H1 (cell line): Measurements from ENCODE around the gene MDFIC. TPM values are rescaled to one million over a fixed set of nuclear protein-coding genes. Genes with fewer than 3 reads are reported as not detected.

Experiments
- CBX8 ChIP-seq: fragments of 300-800, 300-1000 bp; sonication (generic); IDR thresholded peaks from 2 replicates; pipeline ENCODE4 v1.7.1; 2016; ENCODE audit warnings: low read depth, low read length, borderline replicate concordance
- PHF8 ChIP-seq: fragments of 200-600 bp; sonication (generic); conservative IDR thresholded peaks from 2 replicates; pipeline ENCODE4 v1.7.1; 2012; ENCODE audit warnings: low read depth, mild to moderate bottlenecking, inconsistent platforms, low read length, moderate library complexity
- SAP30 ChIP-seq: fragments of 300-600 bp; sonication (generic); IDR thresholded peaks from 2 replicates; pipeline ENCODE4 v1.7.1; 2012; ENCODE audit warnings: low read length, moderate library complexity, mild to moderate bottlenecking, inconsistent platforms; ENCODE audit not compliant: insufficient read depth, insufficient replicate concordance
- polyA plus RNA-seq, 7 experiments: library from polyadenylated mRNA; depleted of rRNA in 3 of 7; stranded (reverse) in 5 of 7; unstranded in 2 of 7; fragments of >200 nt in 5 of 7; fragments of 200-250 nt in 2 of 7; gene quantifications; 1 replicate in 5 of 7; 2 replicates in 1 of 7; 4 replicates in 1 of 7; pipeline versions ENCODE4 v1.2.1 to v1.2.3, GENCODE V29; 2011 to 2013; ENCODE audit warnings: missing spikeins in 2 of 7, mixed read lengths in 2 of 7
- total RNA-seq: library from RNA; stranded (reverse); fragmentation: NEBNext Ultra II Directional; extraction: Animal tissue kit (Norgen Biotek cat#: 25700); gene quantifications from 2 replicates; pipeline ENCODE4 v1.2.1, GENCODE V29; 2021
- TF ChIP-seq, protein P1 (sequence below): fragments of 300-600 bp; sonication (generic); IDR thresholded peaks from 2 replicates; pipeline ENCODE4 v1.7.1; 2012; ENCODE audit warnings: low read length, moderate library complexity, mild to moderate bottlenecking, inconsistent platforms; ENCODE audit not compliant: insufficient replicate concordance
- TF ChIP-seq, protein P2 (sequence below): IDR thresholded peaks from 2 replicates; pipeline ENCODE4 v1.6.1; 2012; ENCODE audit warnings: low read length, inconsistent platforms
- TF ChIP-seq, protein P3 (sequence below), 3 experiments: IDR thresholded peaks; 1 replicate in 2 of 3; 2 replicates in 1 of 3; pipeline versions ENCODE4 v1.5.1 to v1.6.1; 2011; ENCODE audit warnings: low read length in 3 of 3, mild to moderate bottlenecking in 3 of 3, inconsistent platforms in 2 of 3, low read depth in 1 of 3, moderate library complexity in 1 of 3; ENCODE audit not compliant: insufficient read depth in 1 of 3; ENCODE audit errors: control extremely low read depth in 1 of 3

Gene MDFIC
- total and polyA plus RNA-seq, 2 of the 8 experiments (the other 6 are each of a cell fraction or from before 2014, with no cell fraction given) = 2.3 to 11.4 TPM

DNA sequence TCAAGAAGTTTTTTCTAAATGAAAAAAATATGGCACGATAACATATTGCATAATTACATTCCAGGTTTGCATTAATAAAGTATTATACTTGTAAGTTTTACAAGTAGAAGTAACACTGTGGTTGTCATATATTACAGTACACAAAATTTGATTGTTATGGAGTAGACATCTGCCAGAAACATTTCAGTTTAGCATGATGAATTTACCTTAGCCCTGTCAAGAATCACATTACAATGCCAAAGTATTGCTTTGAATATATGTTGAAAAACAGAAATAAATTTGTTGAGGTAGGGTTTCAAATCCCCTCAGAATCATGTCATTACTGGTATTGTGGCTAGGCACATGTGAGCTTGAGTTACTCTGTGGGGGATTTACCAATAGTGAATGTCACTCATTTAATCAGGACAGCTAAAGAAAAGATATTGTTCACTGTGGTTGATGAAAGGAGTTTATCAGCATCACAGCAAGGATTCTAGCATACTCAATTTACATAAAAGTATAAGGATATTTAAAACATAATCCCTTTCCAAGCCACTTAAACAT is 112.1 kb downstream of the MDFIC start (continued):
- TF ChIP-seq, protein P1, sequence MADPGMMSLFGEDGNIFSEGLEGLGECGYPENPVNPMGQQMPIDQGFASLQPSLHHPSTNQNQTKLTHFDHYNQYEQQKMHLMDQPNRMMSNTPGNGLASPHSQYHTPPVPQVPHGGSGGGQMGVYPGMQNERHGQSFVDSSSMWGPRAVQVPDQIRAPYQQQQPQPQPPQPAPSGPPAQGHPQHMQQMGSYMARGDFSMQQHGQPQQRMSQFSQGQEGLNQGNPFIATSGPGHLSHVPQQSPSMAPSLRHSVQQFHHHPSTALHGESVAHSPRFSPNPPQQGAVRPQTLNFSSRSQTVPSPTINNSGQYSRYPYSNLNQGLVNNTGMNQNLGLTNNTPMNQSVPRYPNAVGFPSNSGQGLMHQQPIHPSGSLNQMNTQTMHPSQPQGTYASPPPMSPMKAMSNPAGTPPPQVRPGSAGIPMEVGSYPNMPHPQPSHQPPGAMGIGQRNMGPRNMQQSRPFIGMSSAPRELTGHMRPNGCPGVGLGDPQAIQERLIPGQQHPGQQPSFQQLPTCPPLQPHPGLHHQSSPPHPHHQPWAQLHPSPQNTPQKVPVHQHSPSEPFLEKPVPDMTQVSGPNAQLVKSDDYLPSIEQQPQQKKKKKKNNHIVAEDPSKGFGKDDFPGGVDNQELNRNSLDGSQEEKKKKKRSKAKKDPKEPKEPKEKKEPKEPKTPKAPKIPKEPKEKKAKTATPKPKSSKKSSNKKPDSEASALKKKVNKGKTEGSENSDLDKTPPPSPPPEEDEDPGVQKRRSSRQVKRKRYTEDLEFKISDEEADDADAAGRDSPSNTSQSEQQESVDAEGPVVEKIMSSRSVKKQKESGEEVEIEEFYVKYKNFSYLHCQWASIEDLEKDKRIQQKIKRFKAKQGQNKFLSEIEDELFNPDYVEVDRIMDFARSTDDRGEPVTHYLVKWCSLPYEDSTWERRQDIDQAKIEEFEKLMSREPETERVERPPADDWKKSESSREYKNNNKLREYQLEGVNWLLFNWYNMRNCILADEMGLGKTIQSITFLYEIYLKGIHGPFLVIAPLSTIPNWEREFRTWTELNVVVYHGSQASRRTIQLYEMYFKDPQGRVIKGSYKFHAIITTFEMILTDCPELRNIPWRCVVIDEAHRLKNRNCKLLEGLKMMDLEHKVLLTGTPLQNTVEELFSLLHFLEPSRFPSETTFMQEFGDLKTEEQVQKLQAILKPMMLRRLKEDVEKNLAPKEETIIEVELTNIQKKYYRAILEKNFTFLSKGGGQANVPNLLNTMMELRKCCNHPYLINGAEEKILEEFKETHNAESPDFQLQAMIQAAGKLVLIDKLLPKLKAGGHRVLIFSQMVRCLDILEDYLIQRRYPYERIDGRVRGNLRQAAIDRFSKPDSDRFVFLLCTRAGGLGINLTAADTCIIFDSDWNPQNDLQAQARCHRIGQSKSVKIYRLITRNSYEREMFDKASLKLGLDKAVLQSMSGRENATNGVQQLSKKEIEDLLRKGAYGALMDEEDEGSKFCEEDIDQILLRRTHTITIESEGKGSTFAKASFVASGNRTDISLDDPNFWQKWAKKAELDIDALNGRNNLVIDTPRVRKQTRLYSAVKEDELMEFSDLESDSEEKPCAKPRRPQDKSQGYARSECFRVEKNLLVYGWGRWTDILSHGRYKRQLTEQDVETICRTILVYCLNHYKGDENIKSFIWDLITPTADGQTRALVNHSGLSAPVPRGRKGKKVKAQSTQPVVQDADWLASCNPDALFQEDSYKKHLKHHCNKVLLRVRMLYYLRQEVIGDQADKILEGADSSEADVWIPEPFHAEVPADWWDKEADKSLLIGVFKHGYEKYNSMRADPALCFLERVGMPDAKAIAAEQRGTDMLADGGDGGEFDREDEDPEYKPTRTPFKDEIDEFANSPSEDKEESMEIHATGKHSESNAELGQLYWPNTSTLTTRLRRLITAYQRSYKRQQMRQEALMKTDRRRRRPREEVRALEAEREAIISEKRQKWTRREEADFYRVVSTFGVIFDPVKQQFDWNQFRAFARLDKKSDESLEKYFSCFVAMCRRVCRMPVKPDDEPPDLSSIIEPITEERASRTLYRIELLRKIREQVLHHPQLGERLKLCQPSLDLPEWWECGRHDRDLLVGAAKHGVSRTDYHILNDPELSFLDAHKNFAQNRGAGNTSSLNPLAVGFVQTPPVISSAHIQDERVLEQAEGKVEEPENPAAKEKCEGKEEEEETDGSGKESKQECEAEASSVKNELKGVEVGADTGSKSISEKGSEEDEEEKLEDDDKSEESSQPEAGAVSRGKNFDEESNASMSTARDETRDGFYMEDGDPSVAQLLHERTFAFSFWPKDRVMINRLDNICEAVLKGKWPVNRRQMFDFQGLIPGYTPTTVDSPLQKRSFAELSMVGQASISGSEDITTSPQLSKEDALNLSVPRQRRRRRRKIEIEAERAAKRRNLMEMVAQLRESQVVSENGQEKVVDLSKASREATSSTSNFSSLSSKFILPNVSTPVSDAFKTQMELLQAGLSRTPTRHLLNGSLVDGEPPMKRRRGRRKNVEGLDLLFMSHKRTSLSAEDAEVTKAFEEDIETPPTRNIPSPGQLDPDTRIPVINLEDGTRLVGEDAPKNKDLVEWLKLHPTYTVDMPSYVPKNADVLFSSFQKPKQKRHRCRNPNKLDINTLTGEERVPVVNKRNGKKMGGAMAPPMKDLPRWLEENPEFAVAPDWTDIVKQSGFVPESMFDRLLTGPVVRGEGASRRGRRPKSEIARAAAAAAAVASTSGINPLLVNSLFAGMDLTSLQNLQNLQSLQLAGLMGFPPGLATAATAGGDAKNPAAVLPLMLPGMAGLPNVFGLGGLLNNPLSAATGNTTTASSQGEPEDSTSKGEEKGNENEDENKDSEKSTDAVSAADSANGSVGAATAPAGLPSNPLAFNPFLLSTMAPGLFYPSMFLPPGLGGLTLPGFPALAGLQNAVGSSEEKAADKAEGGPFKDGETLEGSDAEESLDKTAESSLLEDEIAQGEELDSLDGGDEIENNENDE = no peak
- TF ChIP-seq PHF8 (no peak), CBX8 (no peak), SAP30 (no peak)
- TF ChIP-seq, protein P2, sequence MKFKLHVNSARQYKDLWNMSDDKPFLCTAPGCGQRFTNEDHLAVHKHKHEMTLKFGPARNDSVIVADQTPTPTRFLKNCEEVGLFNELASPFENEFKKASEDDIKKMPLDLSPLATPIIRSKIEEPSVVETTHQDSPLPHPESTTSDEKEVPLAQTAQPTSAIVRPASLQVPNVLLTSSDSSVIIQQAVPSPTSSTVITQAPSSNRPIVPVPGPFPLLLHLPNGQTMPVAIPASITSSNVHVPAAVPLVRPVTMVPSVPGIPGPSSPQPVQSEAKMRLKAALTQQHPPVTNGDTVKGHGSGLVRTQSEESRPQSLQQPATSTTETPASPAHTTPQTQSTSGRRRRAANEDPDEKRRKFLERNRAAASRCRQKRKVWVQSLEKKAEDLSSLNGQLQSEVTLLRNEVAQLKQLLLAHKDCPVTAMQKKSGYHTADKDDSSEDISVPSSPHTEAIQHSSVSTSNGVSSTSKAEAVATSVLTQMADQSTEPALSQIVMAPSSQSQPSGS = no peak
- TF ChIP-seq, protein P3, sequence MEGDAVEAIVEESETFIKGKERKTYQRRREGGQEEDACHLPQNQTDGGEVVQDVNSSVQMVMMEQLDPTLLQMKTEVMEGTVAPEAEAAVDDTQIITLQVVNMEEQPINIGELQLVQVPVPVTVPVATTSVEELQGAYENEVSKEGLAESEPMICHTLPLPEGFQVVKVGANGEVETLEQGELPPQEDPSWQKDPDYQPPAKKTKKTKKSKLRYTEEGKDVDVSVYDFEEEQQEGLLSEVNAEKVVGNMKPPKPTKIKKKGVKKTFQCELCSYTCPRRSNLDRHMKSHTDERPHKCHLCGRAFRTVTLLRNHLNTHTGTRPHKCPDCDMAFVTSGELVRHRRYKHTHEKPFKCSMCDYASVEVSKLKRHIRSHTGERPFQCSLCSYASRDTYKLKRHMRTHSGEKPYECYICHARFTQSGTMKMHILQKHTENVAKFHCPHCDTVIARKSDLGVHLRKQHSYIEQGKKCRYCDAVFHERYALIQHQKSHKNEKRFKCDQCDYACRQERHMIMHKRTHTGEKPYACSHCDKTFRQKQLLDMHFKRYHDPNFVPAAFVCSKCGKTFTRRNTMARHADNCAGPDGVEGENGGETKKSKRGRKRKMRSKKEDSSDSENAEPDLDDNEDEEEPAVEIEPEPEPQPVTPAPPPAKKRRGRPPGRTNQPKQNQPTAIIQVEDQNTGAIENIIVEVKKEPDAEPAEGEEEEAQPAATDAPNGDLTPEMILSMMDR (IDR thresholded peaks at IDR 0.05; ENCODE audit: control extremely low read depth in 1 of 3, insufficient read depth in 1 of 3, low read depth in 1 of 3, low read length in 3 of 3) = no peak
